Liver (tissue), 3 donors: ENCODE results near the gene PLXDC1.

Experiments used
- EGR1 ChIP-seq, 2 donors: IDR thresholded peaks; 2 replicates each; pipeline ENCODE4 v1.6.1; 2016 to 2018; ENCODE audit warnings: antibody characterized with exemption in 2 of 2, low read depth in 2 of 2
- GABPA ChIP-seq, 2 donors: IDR thresholded peaks in 1 of 2; conservative IDR thresholded peaks in 1 of 2; 2 replicates each; pipeline ENCODE4 v1.6.1; 2016; ENCODE audit warnings: antibody characterized with exemption in 2 of 2, mild to moderate bottlenecking in 1 of 2, moderate library complexity in 1 of 2
- NR2F2 ChIP-seq: IDR thresholded peaks from 2 replicates; pipeline ENCODE4 v1.6.1; 2016; ENCODE audit warnings: antibody characterized with exemption
- TAF1 ChIP-seq: conservative IDR thresholded peaks from 2 replicates; pipeline ENCODE4 v1.6.1; 2016; ENCODE audit warnings: antibody characterized with exemption, mild to moderate bottlenecking
- TF ChIP-seq, protein P1 (sequence below): fragments of 150-350 bp; IDR thresholded peaks from 2 replicates; pipeline ENCODE4 v1.5.1; 2017; ENCODE audit warnings: improper control_type of control experiment, low read depth, low read length; ENCODE audit not compliant: missing input control
- TF ChIP-seq, protein P2 (sequence below): IDR thresholded peaks from 2 replicates; pipeline ENCODE4 v1.6.1; 2016; ENCODE audit warnings: antibody characterized with exemption
- donor health status: healthy.
- donor health status: healthy.

DNA sequence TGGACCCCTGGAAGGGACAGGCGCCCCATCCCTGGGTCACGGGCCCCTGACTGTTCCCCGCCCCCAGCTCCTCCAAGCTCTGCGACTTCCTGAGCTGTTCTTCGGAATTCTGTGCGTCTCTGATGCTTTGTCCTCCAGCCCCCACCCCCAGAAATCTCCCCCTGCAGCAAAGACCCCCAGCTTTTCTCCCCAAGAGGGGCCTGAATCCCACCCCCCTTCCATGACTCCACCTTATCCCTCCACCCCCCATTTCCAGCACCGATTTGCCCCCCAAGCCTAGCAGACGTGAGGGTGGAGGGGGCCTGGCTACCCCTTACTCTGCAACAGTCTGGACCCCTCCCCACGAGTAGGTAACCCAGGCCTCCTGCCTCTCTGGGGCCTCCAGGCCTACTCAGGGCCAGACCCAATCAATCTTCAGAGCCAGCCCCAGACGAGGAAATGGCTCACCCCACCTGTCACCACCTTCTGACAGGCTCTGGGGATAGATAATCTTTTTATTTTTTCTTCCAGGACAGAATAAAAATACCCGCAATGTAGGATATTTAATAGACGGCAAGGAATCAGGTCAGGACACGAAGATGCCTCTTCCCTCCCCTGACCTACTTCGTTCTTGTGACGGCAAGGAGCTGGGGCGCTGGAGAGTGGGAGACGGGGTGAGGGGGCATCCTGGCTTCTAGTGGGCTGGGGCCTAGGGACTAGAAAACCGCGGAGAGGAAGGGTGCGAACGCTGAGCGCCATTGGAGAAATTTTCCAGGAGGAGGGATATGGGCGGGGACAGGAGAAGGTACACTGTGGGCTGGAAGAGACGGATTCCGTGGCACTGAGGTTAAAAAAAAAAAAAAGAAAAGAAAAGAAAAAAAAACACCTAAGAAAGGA lies 744 bp upstream of the PLXDC1 start:
- TF ChIP-seq TAF1, result no peak
- TF ChIP-seq, protein P1, sequence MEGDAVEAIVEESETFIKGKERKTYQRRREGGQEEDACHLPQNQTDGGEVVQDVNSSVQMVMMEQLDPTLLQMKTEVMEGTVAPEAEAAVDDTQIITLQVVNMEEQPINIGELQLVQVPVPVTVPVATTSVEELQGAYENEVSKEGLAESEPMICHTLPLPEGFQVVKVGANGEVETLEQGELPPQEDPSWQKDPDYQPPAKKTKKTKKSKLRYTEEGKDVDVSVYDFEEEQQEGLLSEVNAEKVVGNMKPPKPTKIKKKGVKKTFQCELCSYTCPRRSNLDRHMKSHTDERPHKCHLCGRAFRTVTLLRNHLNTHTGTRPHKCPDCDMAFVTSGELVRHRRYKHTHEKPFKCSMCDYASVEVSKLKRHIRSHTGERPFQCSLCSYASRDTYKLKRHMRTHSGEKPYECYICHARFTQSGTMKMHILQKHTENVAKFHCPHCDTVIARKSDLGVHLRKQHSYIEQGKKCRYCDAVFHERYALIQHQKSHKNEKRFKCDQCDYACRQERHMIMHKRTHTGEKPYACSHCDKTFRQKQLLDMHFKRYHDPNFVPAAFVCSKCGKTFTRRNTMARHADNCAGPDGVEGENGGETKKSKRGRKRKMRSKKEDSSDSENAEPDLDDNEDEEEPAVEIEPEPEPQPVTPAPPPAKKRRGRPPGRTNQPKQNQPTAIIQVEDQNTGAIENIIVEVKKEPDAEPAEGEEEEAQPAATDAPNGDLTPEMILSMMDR, result no peak
- TF ChIP-seq, protein P2, sequence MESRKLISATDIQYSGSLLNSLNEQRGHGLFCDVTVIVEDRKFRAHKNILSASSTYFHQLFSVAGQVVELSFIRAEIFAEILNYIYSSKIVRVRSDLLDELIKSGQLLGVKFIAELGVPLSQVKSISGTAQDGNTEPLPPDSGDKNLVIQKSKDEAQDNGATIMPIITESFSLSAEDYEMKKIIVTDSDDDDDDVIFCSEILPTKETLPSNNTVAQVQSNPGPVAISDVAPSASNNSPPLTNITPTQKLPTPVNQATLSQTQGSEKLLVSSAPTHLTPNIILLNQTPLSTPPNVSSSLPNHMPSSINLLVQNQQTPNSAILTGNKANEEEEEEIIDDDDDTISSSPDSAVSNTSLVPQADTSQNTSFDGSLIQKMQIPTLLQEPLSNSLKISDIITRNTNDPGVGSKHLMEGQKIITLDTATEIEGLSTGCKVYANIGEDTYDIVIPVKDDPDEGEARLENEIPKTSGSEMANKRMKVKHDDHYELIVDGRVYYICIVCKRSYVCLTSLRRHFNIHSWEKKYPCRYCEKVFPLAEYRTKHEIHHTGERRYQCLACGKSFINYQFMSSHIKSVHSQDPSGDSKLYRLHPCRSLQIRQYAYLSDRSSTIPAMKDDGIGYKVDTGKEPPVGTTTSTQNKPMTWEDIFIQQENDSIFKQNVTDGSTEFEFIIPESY, result no peak
- TF ChIP-seq EGR1 (IDR thresholded peaks at IDR 0.05; ENCODE audit: low read depth in 2 of 2), result no peak
- TF ChIP-seq NR2F2, result no peak
- no peak for TF ChIP-seq GABPA (IDR thresholded peaks at IDR 0.05 in 1 of 2, conservative IDR thresholded peaks at IDR 0.05 in 1 of 2)
